ENCODE data around the gene DCANP1.

DNA sequence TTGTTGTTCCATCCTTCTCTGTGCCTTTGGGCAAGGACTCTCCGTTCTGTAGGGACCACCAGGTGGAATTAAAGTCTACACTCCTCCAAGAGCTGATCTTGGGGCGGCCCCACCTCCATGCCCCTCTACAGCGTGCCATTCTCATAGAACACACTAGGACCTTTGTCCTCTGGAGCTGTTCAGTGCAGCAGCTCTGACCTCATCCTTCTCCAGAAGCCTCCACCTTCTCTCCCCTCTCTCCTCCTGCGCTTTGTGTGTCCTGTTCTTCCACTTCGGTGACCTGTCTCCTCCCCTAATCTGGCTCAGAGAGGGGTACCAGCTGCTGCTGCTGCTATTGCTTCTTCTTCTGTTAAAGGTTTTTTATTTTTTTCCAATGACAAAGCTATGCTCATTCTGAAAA is 46.3 kb downstream of the DCANP1 start:
- TF ChIP-seq POLR2AphosphoS5 (IDR thresholded peaks at IDR 0.05; ENCODE audit: low read depth, low read length) = no peak
- TF ChIP-seq, protein P1, sequence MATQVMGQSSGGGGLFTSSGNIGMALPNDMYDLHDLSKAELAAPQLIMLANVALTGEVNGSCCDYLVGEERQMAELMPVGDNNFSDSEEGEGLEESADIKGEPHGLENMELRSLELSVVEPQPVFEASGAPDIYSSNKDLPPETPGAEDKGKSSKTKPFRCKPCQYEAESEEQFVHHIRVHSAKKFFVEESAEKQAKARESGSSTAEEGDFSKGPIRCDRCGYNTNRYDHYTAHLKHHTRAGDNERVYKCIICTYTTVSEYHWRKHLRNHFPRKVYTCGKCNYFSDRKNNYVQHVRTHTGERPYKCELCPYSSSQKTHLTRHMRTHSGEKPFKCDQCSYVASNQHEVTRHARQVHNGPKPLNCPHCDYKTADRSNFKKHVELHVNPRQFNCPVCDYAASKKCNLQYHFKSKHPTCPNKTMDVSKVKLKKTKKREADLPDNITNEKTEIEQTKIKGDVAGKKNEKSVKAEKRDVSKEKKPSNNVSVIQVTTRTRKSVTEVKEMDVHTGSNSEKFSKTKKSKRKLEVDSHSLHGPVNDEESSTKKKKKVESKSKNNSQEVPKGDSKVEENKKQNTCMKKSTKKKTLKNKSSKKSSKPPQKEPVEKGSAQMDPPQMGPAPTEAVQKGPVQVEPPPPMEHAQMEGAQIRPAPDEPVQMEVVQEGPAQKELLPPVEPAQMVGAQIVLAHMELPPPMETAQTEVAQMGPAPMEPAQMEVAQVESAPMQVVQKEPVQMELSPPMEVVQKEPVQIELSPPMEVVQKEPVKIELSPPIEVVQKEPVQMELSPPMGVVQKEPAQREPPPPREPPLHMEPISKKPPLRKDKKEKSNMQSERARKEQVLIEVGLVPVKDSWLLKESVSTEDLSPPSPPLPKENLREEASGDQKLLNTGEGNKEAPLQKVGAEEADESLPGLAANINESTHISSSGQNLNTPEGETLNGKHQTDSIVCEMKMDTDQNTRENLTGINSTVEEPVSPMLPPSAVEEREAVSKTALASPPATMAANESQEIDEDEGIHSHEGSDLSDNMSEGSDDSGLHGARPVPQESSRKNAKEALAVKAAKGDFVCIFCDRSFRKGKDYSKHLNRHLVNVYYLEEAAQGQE (IDR thresholded peaks at IDR 0.05; ENCODE audit: insufficient read depth in 1 of 2, low read depth in 2 of 2, low read length in 2 of 2) = no peak
- no peak for TF ChIP-seq SIN3A (IDR thresholded peaks at IDR 0.05; ENCODE audit: borderline replicate concordance, insufficient read depth, low read length)
- TF ChIP-seq TAF1 (IDR thresholded peaks at IDR 0.05; ENCODE audit: borderline replicate concordance, insufficient read depth, low read length) = no peak

All from PFSK-1 (cell line).